GM12891 (cell line): ENCODE results near the gene KNDC1.

Experiments
- PAX5 ChIP-seq: IDR thresholded peaks from 2 replicates; pipeline ENCODE4 v1.6.1; 2011; ENCODE audit warnings: low read length, moderate library complexity, mild to moderate bottlenecking; ENCODE audit not compliant: insufficient read depth, severe bottlenecking
- POLR2A ChIP-seq: IDR thresholded peaks from 2 replicates; pipeline ENCODE4 v1.6.1; 2011; ENCODE audit warnings: low read depth, low read length, control low read depth
- POLR2AphosphoS5 ChIP-seq: IDR thresholded peaks from 2 replicates; pipeline ENCODE4 v1.6.1; 2011; ENCODE audit warnings: low read depth, low read length, control low read depth
- POU2F2 ChIP-seq: IDR thresholded peaks from 2 replicates; pipeline ENCODE4 v1.6.1; 2011; ENCODE audit warnings: low read depth, mild to moderate bottlenecking, control low read depth, low read length, moderate library complexity
- SPI1 ChIP-seq: IDR thresholded peaks from 2 replicates; pipeline ENCODE4 v1.6.1; 2011; ENCODE audit warnings: low read depth, low read length, control low read depth
- TAF1 ChIP-seq: IDR thresholded peaks from 2 replicates; pipeline ENCODE4 v1.6.1; 2011; ENCODE audit warnings: low read depth, low read length, control low read depth

- TF ChIP-seq POLR2A: no peak
- TF ChIP-seq POLR2AphosphoS5: no peak
- no peak for TF ChIP-seq TAF1
- TF ChIP-seq PAX5: no peak
- no peak for TF ChIP-seq SPI1
- TF ChIP-seq POU2F2: no peak
These were observed 31.6 kb downstream of the KNDC1 start for GRCh38 chr10:133191651-133192050.
